Neural cell (in vitro differentiated cells): ENCODE measurements around the gene ADO. TPM values are rescaled to one million over a fixed set of nuclear protein-coding genes. Genes with fewer than 3 reads are reported as not detected.

Experiments
- H2AFZ ChIP-seq: fragments of 200-600, 300-800 bp; sonication (generic), shearing (Covaris generic); 2 replicates; pipeline ENCODE4 v1.6.0; 2014; ENCODE audit warnings: low read depth, mild to moderate bottlenecking, antibody characterized with exemption, low read length, moderate library complexity
- H3F3A ChIP-seq: fragments of 200-600 bp; shearing (Covaris generic); 2 replicates; pipeline ENCODE4 v1.6.1; 2016; ENCODE audit warnings: mild to moderate bottlenecking, moderate library complexity, mixed read lengths, antibody characterized with exemption, low read length; ENCODE audit not compliant: insufficient read depth, poor library complexity, severe bottlenecking
- H3K27ac ChIP-seq: fragments of 200-600, 300-800 bp; sonication (generic), shearing (Covaris generic); 2 replicates; pipeline ENCODE4 v1.5.1; 2014; ENCODE audit warnings: mild to moderate bottlenecking, low read length, moderate library complexity
- H3K27me3 ChIP-seq: fragments of 300-800, 200-600 bp; sonication (generic), shearing (Covaris generic); 2 replicates; pipeline ENCODE4 v1.6.0; 2014; ENCODE audit warnings: mild to moderate bottlenecking, low read depth, low read length, moderate library complexity; ENCODE audit not compliant: insufficient read depth
- H3K36me3 ChIP-seq: fragments of 300-800, 200-600 bp; sonication (generic), shearing (Covaris generic); 2 replicates; pipeline ENCODE4 v1.5.1; 2014; ENCODE audit warnings: mild to moderate bottlenecking, antibody characterized with exemption, low read length, moderate library complexity; ENCODE audit not compliant: insufficient read depth
- H3K4me2 ChIP-seq: fragments of 300-800, 200-600 bp; sonication (generic), shearing (Covaris generic); 2 replicates; pipeline ENCODE4 v1.6.0; 2014; ENCODE audit warnings: mild to moderate bottlenecking, low read length
- H3K4me3 ChIP-seq: fragments of 300-800, 200-600 bp; sonication (generic), shearing (Covaris generic); 2 replicates; pipeline ENCODE4 v1.5.1; 2014; ENCODE audit warnings: mild to moderate bottlenecking, low read length, moderate library complexity
- H3K79me2 ChIP-seq: fragments of 200-600 bp; shearing (Covaris generic); replicated peaks from 2 replicates; pipeline ENCODE4 v1.6.0; 2014; ENCODE audit warnings: mild to moderate bottlenecking, low read length, moderate library complexity; ENCODE audit not compliant: insufficient read depth
- H3K9ac ChIP-seq: fragments of 300-800, 200-600 bp; sonication (generic), shearing (Covaris generic); 2 replicates; pipeline ENCODE4 v1.6.1; 2016; ENCODE audit warnings: mild to moderate bottlenecking, low read length, mixed read lengths
- H3K9me2 ChIP-seq: fragments of 200-600 bp; shearing (Covaris generic); 2 replicates; pipeline ENCODE4 v1.6.1; 2016; ENCODE audit warnings: mild to moderate bottlenecking, low read length, mixed read lengths; ENCODE audit not compliant: insufficient read depth
- H3K9me3 ChIP-seq: fragments of 200-600, 300-800 bp; sonication (generic), shearing (Covaris generic); 2 replicates; pipeline ENCODE4 v1.6.1; 2016; ENCODE audit warnings: mild to moderate bottlenecking, mixed run types, low read length, moderate library complexity, mixed read lengths
- H4K20me1 ChIP-seq: fragments of 200-600 bp; shearing (Covaris generic); 2 replicates; pipeline ENCODE4 v1.6.1; 2016; ENCODE audit warnings: mild to moderate bottlenecking, mixed run types; ENCODE audit not compliant: insufficient read depth
- EP300 ChIP-seq: fragments of 450-650 bp; conservative IDR thresholded peaks from 2 replicates; pipeline ENCODE4 v1.6.1; 2014; ENCODE audit warnings: antibody characterized with exemption, mild to moderate bottlenecking, moderate library complexity; ENCODE audit not compliant: poor library complexity, severe bottlenecking
- POLR2AphosphoS5 ChIP-seq: IDR thresholded peaks from 2 replicates; pipeline ENCODE4 v1.6.1; 2012
- RAD21 ChIP-seq: fragments of 450-650 bp; conservative IDR thresholded peaks from 2 replicates; pipeline ENCODE4 v1.6.1; 2014; ENCODE audit warnings: antibody characterized with exemption, mild to moderate bottlenecking, moderate library complexity
- SMC3 ChIP-seq: fragments of 450-650 bp; conservative IDR thresholded peaks from 2 replicates; pipeline ENCODE4 v1.6.1; 2014; ENCODE audit warnings: antibody characterized with exemption, mild to moderate bottlenecking, moderate library complexity; ENCODE audit not compliant: poor library complexity
- TAF1 ChIP-seq: IDR thresholded peaks from 2 replicates; pipeline ENCODE4 v1.6.1; 2012; ENCODE audit warnings: low read depth
- polyA plus RNA-seq: library from polyadenylated mRNA; depleted of rRNA; stranded (reverse); fragments of >200 nt; gene quantifications from 2 replicates; pipeline ENCODE4 v1.2.3, GENCODE V29; 2014
- TF ChIP-seq, protein P1 (sequence below): IDR thresholded peaks from 2 replicates; pipeline ENCODE4 v1.6.1; 2012; ENCODE audit warnings: borderline replicate concordance
- TF ChIP-seq, protein P2 (sequence below): fragments of 450-650 bp; IDR thresholded peaks from 2 replicates; pipeline ENCODE4 v1.5.1; 2014; ENCODE audit warnings: antibody characterized with exemption, mild to moderate bottlenecking, moderate library complexity; ENCODE audit not compliant: poor library complexity, severe bottlenecking

The ADO gene
- polyA plus RNA-seq, 1 donor from 2014 or later = 33.2 TPM

DNA sequence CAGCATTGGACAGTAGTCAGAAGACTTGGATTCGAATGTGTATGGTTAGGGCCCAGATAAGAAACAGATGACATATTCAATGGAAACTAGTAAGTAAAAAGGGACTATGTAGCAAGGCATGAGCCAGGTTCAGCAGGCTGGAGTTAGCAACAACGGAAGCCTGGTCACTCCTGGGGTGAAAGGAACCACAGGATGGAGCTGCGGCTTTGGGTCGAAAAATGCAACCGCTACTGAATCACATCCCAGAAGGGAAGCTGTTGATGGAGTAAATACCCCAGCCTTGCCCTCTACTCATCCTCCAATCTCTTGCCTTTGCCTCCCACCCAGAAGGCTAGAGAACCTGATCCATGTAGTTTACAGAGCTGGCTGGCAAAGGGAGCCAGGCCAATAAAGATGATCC, 49.2 kb downstream of the ADO start:
- Histone ChIP-seq H3K27ac (no peak overlapping the region), H4K20me1 (no peaks in the 10 kb centered on the region), H3K79me2 (no peaks in the 10 kb centered on the region), H3K9me2 (no peaks in the 10 kb centered on the region), H3K27me3 (no peaks in the 10 kb centered on the region), H3K9ac (no peak overlapping the region), H3K36me3 (no peaks in the 10 kb centered on the region), H2AFZ (no peak overlapping the region), H3K9me3 (no peaks in the 10 kb centered on the region), H3K4me3 (no peak overlapping the region), H3K4me2 (no peak overlapping the region), H3F3A (no peaks in the 10 kb centered on the region)
- TF ChIP-seq POLR2AphosphoS5 = no peak
- no peak for TF ChIP-seq TAF1

DNA sequence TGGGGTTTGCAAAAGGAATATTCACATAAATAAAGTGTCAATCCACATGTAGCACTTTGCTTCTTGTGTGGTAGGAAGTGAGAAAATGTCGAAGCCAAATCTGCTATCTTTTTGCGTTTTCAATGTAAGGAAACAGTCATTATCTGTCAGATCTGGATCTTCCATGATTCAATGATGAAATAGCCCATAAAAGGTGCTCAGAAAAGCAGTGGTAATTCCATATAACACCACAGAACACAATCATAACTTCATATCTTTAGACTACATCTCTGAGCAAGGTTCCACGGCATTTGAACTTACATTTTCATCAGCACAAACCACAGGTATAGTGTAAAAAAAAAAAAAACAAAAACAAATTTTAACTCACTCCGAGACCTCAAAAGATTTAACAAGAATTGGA, 51.5 kb downstream of the ADO start:
- H3K9me2 ChIP-seq = no peaks in the 10 kb centered on the region
- H3K4me3 ChIP-seq = no peak overlapping the region
- H3K36me3 ChIP-seq = no peaks in the 10 kb centered on the region
- H3F3A ChIP-seq = no peaks in the 10 kb centered on the region
- H4K20me1 ChIP-seq = no peaks in the 10 kb centered on the region
- no peak overlapping the region for H3K27ac ChIP-seq
- no peaks in the 10 kb centered on the region for H3K27me3 ChIP-seq
- no peak overlapping the region for H3K4me2 ChIP-seq
- H3K9me3 ChIP-seq = no peaks in the 10 kb centered on the region
- no peak overlapping the region for H2AFZ ChIP-seq
- H3K79me2 ChIP-seq = no peaks in the 10 kb centered on the region
- H3K9ac ChIP-seq = no peak overlapping the region
- TF ChIP-seq POLR2AphosphoS5 = no peak
- TF ChIP-seq, protein P1, sequence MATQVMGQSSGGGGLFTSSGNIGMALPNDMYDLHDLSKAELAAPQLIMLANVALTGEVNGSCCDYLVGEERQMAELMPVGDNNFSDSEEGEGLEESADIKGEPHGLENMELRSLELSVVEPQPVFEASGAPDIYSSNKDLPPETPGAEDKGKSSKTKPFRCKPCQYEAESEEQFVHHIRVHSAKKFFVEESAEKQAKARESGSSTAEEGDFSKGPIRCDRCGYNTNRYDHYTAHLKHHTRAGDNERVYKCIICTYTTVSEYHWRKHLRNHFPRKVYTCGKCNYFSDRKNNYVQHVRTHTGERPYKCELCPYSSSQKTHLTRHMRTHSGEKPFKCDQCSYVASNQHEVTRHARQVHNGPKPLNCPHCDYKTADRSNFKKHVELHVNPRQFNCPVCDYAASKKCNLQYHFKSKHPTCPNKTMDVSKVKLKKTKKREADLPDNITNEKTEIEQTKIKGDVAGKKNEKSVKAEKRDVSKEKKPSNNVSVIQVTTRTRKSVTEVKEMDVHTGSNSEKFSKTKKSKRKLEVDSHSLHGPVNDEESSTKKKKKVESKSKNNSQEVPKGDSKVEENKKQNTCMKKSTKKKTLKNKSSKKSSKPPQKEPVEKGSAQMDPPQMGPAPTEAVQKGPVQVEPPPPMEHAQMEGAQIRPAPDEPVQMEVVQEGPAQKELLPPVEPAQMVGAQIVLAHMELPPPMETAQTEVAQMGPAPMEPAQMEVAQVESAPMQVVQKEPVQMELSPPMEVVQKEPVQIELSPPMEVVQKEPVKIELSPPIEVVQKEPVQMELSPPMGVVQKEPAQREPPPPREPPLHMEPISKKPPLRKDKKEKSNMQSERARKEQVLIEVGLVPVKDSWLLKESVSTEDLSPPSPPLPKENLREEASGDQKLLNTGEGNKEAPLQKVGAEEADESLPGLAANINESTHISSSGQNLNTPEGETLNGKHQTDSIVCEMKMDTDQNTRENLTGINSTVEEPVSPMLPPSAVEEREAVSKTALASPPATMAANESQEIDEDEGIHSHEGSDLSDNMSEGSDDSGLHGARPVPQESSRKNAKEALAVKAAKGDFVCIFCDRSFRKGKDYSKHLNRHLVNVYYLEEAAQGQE = no peak
- TF ChIP-seq, protein P2, sequence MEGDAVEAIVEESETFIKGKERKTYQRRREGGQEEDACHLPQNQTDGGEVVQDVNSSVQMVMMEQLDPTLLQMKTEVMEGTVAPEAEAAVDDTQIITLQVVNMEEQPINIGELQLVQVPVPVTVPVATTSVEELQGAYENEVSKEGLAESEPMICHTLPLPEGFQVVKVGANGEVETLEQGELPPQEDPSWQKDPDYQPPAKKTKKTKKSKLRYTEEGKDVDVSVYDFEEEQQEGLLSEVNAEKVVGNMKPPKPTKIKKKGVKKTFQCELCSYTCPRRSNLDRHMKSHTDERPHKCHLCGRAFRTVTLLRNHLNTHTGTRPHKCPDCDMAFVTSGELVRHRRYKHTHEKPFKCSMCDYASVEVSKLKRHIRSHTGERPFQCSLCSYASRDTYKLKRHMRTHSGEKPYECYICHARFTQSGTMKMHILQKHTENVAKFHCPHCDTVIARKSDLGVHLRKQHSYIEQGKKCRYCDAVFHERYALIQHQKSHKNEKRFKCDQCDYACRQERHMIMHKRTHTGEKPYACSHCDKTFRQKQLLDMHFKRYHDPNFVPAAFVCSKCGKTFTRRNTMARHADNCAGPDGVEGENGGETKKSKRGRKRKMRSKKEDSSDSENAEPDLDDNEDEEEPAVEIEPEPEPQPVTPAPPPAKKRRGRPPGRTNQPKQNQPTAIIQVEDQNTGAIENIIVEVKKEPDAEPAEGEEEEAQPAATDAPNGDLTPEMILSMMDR = no peak
- TF ChIP-seq RAD21 = no peak
- no peak for TF ChIP-seq SMC3
- no peak for TF ChIP-seq TAF1
- no peak for TF ChIP-seq EP300

Other genes starting within 250 kb of the ADO start
- 0.46 and 1.7 TPM in 2 replicates for gene EGR2, start 11.6 kb downstream of the ADO start, polyA plus RNA-seq